HUES48 (cell line): Measurements from ENCODE around the gene RABGAP1L.
"Not testable (repeated sequence)": the region's sequence is repeated elsewhere in the genome, so short reads cannot be mapped to it uniquely, and the experiment has no call there.

Source experiments
- H3K27ac ChIP-seq: one replicate; pipeline ENCODE4 v1.7.0; 2013; ENCODE audit warnings: low read depth, low read length, inconsistent platforms
- H3K27me3 ChIP-seq: 2 replicates; pipeline ENCODE4 v1.6.1; 2013; ENCODE audit warnings: mild to moderate bottlenecking, low read length; ENCODE audit not compliant: control insufficient read depth, insufficient read depth
- H3K36me3 ChIP-seq: 2 replicates; pipeline ENCODE4 v1.6.1; 2013; ENCODE audit warnings: low read length; ENCODE audit not compliant: control insufficient read depth, insufficient read depth
- H3K4me1 ChIP-seq: 2 replicates; pipeline ENCODE4 v1.6.1; 2013; ENCODE audit warnings: mild to moderate bottlenecking, low read length; ENCODE audit not compliant: control insufficient read depth, insufficient read depth
- H3K4me3 ChIP-seq: 2 replicates; pipeline ENCODE4 v1.5.1; 2013; ENCODE audit warnings: mild to moderate bottlenecking, low read depth, low read length
- H3K9ac ChIP-seq: 2 replicates; pipeline ENCODE4 v1.6.1; 2013; ENCODE audit warnings: mild to moderate bottlenecking, low read depth, low read length, moderate library complexity
- H3K9me3 ChIP-seq: 2 replicates; pipeline ENCODE4 v1.6.1; 2013; ENCODE audit warnings: low read length; ENCODE audit not compliant: control insufficient read depth, insufficient read depth

Gene RABGAP1L

DNA sequence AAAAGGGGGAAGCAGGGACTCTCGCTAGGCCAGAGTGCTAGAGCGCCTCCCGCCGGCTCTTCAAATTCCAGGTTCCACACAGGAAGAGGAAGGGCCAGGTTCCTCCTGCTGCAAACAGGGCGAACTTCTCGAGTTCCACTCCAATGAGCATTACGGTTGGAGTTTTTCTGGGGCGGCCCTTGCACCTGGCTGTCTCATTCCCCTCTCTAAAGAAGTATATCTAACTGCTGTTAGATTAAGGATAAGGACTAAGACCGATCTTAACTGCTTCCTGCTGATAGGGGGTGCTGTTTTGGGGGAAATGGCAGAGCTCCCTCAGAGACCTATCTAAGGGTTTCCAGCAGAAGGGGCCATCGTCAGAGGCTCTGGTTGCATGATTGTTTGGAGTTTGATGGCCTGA is 138.0 kb downstream of the RABGAP1L start:
- H3K4me3 ChIP-seq: no peak overlapping the region
- H3K27me3 ChIP-seq: no peaks in the 10 kb centered on the region
- H3K9me3 ChIP-seq: peaks cover 6% of the 10 kb centered on the region; the same call in 1 of the 2 replicates
- no peaks in the 10 kb centered on the region for H3K36me3 ChIP-seq
- H3K27ac ChIP-seq: no peak overlapping the region
- no peaks in the 10 kb centered on the region for H3K4me1 ChIP-seq
- no peak overlapping the region for H3K9ac ChIP-seq

DNA sequence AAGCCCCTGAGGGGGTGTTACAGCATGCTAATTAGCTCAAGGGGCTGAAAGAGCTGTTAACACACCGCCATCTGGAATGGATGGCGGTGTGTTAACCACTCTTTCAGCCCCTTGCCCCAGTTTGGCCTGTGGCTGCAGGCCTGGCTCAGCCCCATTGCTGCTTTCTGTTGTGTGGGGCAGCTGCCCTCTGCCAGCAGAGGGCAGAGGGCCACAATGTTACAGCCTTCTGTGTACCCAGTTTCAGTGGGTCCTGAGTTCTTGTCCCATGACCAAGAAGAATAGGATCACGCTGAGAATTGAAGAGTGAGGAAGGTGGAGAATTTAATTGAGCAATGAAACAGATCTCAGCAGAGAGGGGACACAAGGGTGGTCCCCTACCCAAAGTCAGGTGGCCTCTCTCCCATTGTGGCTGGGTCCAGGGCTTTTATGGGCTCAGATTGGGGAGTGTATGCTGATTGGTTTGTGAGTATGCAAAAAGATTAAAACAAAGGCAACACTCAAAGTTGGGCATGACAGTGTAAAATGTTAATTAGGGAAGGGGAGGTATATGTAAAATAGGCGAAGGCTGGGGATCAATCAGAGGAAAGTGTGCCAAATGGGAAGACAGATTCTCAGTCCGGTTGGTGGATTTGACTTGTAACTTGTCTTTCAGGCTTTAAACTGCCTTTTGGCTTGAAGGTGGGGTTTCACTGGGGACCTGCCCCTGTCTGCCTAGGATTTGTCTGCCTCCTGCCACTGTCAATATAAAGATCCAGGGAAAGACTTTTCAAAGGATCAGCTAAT is 142.2 kb downstream of the RABGAP1L start:
- Histone ChIP-seq H3K9me3 (peaks cover 6% of the 10 kb centered on the region; the same call in 1 of the 2 replicates), H3K36me3 (no peaks in the 10 kb centered on the region), H3K4me3 (no peak overlapping the region), H3K9ac (no peak overlapping the region), H3K27me3 (no peaks in the 10 kb centered on the region), H3K27ac (no peak overlapping the region), H3K4me1 (no peaks in the 10 kb centered on the region)

DNA sequence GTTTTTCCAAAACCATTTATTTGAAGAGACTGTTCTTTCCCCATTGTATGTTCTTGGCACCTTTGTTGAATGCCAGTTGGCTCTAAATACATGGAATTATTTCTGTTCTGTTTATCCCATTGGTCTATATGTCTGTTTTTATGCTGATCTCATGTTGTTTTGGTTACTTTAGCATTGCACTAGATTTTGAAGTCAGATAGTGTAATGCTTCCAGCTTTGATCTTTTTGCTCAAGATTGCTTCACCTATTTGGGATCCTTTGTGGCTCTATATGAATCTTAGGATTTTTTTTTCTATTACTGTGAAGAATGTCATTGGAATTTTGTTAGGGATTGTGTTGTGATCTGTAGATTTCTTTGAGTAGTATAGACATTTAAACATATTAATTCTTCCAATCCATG is 149.3 kb downstream of the RABGAP1L start:
- Histone ChIP-seq H3K4me3 (no peak overlapping the region), H3K9ac (no peak overlapping the region), H3K36me3 (no peaks in the 10 kb centered on the region), H3K9me3 (peaks cover 9% of the 10 kb centered on the region; the same call in 1 of the 2 replicates), H3K4me1 (no peaks in the 10 kb centered on the region), H3K27ac (no peak overlapping the region), H3K27me3 (no peaks in the 10 kb centered on the region)

DNA sequence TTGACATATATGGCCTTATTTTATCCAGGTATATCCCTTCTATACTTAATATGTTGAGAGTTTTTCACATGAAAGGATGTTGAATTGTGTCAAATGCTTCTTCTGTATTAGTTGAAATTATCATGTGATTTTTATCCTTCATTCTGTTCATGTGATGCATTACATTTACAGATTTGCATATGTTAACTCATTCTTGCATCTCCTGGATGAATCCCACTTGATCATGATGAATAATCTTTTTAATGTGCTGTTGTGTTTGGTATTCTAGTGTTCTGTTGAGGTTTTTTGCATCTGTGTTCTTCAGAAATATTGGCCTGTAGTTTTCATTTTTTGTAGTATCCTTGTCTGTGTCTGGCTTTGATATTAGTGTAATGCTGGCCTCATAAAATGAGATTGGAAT is 150.2 kb downstream of the RABGAP1L start:
- Histone ChIP-seq H3K36me3 (no peaks in the 10 kb centered on the region), H3K4me3 (no peak overlapping the region), H3K27me3 (no peaks in the 10 kb centered on the region), H3K4me1 (no peaks in the 10 kb centered on the region), H3K9ac (no peak overlapping the region), H3K9me3 (peaks cover 9% of the 10 kb centered on the region; the same call in 1 of the 2 replicates), H3K27ac (no peak overlapping the region)

DNA sequence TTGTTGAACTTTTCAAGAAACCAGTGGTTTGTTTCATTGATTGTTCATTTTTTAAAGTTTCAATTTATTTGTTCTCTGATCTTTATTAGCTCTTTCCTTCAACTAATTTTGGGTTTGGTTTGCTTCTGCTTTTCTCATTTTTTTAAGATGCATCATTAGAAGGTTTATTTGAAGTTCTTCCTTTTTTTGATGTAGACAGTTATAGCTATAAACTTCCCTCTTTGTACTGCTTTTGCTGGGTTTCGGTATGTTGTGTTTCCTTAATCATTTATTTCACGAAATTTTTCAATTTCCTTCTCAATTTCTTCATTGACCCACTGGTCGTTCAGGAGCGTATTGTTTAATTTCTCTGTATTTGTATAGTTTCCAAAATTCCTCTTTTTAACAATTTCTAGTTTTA is 155.1 kb downstream of the RABGAP1L start:
- H3K27ac ChIP-seq: no peak overlapping the region
- H3K4me3 ChIP-seq: no peak overlapping the region
- no peak overlapping the region for H3K9ac ChIP-seq
- peaks cover 21% of the 10 kb centered on the region; the same call in 1 of the 2 replicates for H3K9me3 ChIP-seq
- H3K4me1 ChIP-seq: no peaks in the 10 kb centered on the region
- H3K36me3 ChIP-seq: no peaks in the 10 kb centered on the region
- H3K27me3 ChIP-seq: no peaks in the 10 kb centered on the region

DNA sequence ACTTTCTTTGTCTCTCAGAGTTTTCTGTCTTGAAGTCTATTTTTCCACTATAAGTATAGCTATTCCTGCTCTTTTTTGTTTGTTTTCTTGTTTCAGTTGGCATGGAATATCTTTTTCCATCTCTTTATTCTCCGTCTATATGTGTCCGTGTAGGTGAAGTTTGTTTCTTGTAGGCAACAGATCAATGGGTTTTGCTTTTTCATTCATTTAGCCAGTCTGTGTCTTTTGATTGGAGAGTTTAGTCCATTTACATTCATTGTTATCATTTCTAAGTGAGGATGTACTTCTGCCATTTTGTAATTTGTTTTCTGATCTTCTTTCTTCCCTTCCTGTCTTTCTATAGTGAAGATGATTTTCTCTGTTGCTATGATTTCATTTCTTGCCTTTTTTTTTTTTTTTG is 155.9 kb downstream of the RABGAP1L start:
- no peak overlapping the region for H3K27ac ChIP-seq
- no peak overlapping the region for H3K9ac ChIP-seq
- H3K36me3 ChIP-seq: no peaks in the 10 kb centered on the region
- H3K4me1 ChIP-seq: no peaks in the 10 kb centered on the region
- no peak overlapping the region for H3K4me3 ChIP-seq
- H3K9me3 ChIP-seq: peaks cover 29% of the 10 kb centered on the region
- H3K27me3 ChIP-seq: no peaks in the 10 kb centered on the region

DNA sequence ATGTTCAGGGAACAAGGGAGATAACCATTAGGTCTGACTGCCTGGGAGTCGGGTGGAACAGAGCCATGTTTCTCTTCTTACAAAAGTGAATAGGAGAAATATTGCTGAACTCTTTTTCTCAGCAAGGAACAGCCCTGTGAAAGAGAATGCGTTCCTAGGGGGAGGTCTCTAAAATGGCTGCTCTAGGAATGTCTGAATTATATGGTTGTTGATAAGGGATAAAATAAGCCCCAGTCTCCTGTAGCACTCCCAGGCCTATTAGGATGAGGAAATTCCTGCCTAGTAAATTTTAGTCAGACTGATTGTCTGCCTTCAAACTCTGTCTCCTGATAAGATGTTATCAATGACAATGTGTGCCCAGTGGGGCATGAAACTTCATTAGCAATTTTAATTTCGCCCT is 161.6 kb downstream of the RABGAP1L start:
- peaks cover 54% of the 10 kb centered on the region for H3K9me3 ChIP-seq
- H3K36me3 ChIP-seq, H3K9ac ChIP-seq, H3K4me1 ChIP-seq, H3K4me3 ChIP-seq, H3K27me3 ChIP-seq, H3K27ac ChIP-seq: not testable (repeated sequence)

DNA sequence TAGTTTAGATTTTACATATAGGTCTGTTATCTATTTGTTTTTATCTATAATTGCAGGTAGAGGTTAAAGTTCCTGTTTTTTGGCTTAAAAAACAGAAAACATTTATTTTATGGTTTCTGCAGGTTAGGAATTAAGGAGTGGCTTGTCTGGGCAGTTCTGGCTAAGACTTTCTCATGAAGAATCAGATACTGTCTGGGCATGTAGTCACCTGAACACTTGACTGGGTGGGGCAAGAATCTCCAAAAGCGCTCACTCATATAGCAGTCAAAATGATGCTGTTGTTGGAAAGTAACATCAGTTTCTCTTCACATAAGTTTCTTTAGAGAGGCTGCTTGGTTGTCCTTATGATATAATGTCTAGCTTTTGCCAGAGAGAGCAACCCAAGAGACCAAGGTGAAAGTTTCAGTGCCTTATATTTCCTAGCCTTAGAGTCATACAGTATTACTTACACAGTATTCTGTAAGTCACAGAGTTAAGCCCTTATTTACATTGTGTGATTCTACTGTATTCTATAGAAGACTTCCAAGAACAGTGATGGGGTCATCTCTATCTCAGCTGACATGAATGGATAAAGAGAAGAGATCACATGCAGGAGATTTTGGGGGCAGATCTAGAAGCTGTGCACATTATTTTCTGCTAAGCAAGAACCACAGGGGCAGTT is 163.0 kb downstream of the RABGAP1L start:
- H3K27ac ChIP-seq: no peak overlapping the region
- H3K4me3 ChIP-seq: no peak overlapping the region
- H3K9ac ChIP-seq: no peak overlapping the region
- H3K36me3 ChIP-seq: no peaks in the 10 kb centered on the region
- H3K9me3 ChIP-seq: peaks cover 61% of the 10 kb centered on the region
- no peaks in the 10 kb centered on the region for H3K27me3 ChIP-seq
- no peaks in the 10 kb centered on the region for H3K4me1 ChIP-seq

DNA sequence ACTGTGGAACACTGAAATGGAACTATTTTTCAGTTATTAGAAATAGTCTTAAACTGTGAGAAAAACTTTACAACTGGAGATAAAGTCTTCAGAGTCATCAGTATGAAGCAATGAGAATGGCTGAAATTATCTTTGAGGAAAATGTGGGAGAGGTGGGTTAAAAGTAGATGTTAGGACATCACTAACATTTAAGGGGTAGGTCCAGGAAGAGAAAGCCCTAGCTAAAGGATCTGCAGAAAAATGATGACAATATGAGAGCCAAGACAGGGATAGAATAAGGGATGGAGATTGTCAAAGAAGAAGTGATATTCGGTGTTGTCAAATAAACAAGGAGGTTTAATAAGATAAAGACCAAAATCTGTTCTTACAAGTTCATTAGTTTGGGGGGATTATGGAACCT is 165.2 kb downstream of the RABGAP1L start:
- H3K4me3 ChIP-seq: no peak overlapping the region
- no peak overlapping the region for H3K27ac ChIP-seq

DNA sequence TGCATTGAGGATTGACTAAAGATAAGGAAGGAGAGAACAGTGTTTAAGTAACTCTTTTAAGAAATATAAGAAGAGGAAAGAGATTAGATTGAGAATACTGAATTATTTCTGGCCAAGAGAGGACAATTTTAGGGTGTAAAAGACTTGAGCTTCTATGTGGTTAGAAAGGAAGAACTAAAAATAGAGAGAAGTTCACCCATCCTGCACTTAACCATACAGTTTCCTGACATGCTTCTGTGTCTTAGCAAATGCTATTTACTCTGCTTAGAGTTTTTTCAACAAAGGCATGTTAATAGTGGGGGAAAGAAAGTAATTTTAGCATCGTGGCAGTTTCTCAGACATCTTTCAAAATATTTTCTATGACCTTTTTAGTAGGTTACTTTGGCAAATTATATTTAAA is 165.6 kb downstream of the RABGAP1L start:
- H3K4me1 ChIP-seq: no peaks in the 10 kb centered on the region
- no peak overlapping the region for H3K9ac ChIP-seq
- H3K27ac ChIP-seq: no peak overlapping the region
- H3K9me3 ChIP-seq: peaks cover 53% of the 10 kb centered on the region
- no peaks in the 10 kb centered on the region for H3K27me3 ChIP-seq
- no peaks in the 10 kb centered on the region for H3K36me3 ChIP-seq
- no peak overlapping the region for H3K4me3 ChIP-seq

More for the DNA sequence above, 165.2 kb downstream of the RABGAP1L start:
- Histone ChIP-seq H3K4me1 (no peaks in the 10 kb centered on the region), H3K9me3 (peaks cover 58% of the 10 kb centered on the region), H3K36me3 (no peaks in the 10 kb centered on the region), H3K9ac (no peak overlapping the region), H3K27me3 (no peaks in the 10 kb centered on the region)

DNA sequence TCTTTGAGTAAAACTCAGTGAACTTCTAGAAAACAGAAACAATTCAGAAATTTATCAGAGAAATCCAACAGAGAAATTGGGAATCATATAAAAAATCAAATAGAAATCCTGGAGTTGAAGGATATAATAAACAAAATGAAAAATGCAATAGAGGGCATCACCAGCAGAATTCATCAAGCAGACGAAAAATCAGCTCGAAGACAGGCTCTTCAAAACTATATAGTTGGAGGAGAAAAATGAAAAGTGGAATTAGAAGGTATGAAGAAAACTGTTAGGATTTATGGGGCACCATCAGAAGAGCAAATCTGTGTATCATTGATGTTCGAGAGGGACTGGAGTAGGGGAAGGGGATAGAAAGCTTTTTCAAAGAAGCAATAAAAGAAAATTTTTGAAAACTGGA is 167.0 kb downstream of the RABGAP1L start:
- no peaks in the 10 kb centered on the region for H3K36me3 ChIP-seq
- peaks cover 40% of the 10 kb centered on the region for H3K9me3 ChIP-seq

More for the DNA sequence above, 167.0 kb downstream of the RABGAP1L start:
- no peak overlapping the region for H3K27ac ChIP-seq
- H3K27me3 ChIP-seq: no peaks in the 10 kb centered on the region
- H3K4me1 ChIP-seq: no peaks in the 10 kb centered on the region
- no peak overlapping the region for H3K9ac ChIP-seq
- H3K4me3 ChIP-seq: no peak overlapping the region
